Cortex of kidney (tissue), 1 donor: Measurements from ENCODE around the gene MRPL22.
"Not testable (repeated sequence)": the region's sequence is repeated elsewhere in the genome, so short reads cannot be mapped to it uniquely, and the experiment has no call there.

ENCODE experiments used
- DNase-seq: peaks from one replicate; lab custom pipeline; 2025; lab: John Stamatoyannopoulos, UW

Gene MRPL22

GRCh38 chr5:154995679-154996078 is 54.8 kb downstream of the MRPL22 start:
- DNase-seq: no peak

- DNase-seq: no peak
These were observed 56.9 kb downstream of the MRPL22 start for GRCh38 chr5:154997746-154998145.

DNA sequence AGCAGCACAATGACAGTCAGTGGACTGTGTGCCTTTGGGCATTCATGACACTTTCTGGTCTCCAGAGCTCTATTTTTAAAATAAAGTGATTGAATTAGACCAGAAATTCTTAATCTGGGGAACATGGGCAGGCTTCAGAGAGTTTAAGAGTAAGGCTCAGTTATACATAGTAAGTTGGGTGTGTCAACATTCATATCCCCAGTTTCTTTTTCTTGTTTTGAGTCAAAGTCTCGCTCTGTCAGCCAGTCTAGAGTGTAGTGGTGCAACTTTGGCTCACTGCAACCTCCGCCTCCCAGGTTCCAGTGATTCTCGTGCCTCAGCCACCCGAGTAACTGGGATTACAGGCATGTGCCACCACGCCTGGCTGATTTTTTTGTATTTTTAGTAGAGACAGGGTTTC is 59.0 kb downstream of the MRPL22 start:
- no peak for DNase-seq

GRCh38 chr5:155001523-155001922 is 60.6 kb downstream of the MRPL22 start:
- DNase-seq: no peak

DNA sequence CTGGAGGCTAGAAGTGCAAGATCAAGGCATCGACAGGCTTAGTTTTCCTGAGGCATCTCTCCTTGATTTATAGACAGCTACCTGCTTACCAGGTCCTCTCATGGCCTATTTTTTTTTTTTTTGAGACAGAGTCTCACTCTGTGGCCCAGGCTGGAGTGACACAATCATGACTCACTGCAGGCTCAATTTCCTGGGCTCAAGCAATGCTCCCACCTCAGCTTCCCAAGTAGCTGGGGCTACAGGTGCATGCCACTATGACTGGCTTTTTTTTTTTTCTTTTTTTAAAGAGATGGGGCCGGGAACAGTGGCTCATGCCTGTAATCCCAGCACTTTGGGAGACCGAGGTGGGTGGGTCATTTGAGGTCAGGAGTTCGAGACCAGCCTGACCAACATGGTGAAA is 61.8 kb downstream of the MRPL22 start:
- not testable (repeated sequence) for DNase-seq

DNA sequence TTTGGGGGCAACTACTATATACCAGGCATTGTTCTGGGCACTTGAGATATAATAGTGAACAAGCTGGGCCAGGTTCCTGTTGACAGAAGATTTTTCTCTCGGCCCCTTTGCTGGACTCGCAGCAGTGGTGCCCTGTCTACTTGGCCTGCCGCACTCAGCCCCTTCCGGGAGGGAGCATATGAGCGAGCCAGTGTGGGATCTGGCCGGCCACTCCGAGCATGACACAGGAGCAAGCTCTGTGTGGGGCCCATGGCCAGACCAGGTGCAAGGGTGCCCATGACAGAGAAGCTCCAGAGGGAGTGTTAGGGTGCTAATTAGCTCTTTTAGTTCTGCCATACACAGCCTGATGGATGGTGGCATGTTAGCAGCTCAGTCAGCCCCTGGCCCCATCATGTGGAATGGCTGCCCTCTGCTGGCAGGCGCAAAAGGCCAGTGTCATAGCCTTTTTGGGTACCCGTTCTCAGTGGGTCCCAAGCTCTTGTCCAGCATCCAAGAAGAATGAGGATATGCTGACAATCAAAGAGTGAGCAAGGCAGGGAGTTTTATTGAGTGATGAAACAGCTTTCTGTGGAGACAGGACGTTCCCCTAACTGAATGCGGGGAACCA is 63.4 kb downstream of the MRPL22 start:
- DNase-seq: no peak

DNA sequence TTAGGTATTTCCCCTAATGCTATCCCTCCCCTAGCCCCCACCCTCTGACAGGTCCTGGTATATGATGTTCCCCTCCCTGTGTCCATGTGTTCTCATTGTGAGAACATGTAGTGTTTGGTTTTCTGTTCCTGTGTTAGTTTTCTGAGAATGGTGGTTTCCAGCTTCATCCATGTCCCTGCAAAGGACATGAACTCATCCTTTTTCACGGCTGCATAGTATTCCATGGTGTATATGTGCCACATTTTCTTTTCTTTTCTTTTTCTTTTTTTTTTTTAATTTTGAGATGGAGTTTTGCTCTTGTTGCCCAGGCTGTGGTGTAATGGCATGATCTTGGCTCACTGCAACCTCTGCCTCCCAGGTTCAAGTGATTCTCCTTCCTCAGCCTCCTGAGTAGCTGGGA is 65.4 kb downstream of the MRPL22 start:
- not testable (repeated sequence) for DNase-seq

DNA sequence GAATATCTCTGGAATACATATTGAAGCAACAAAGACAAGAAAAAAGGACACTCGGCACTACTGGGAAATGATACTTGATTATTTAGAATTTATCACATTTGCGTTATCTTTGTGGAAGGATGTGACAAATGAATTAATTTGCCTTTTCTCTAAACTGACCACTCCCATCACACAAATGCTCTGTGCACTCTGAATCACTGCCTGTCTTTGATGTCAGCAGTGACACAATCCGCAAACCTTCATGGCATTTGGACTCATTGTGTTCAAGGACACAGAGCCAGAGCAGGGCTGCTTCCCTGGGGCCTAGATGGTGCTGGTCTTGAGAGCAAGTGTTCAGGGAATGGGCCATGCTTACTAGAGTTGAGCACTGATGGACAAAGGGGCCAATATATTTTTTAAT is 67.8 kb downstream of the MRPL22 start:
- no peak for DNase-seq

GRCh38 chr5:155010881-155011280 is 70.0 kb downstream of the MRPL22 start:
- DNase-seq: no peak

DNA sequence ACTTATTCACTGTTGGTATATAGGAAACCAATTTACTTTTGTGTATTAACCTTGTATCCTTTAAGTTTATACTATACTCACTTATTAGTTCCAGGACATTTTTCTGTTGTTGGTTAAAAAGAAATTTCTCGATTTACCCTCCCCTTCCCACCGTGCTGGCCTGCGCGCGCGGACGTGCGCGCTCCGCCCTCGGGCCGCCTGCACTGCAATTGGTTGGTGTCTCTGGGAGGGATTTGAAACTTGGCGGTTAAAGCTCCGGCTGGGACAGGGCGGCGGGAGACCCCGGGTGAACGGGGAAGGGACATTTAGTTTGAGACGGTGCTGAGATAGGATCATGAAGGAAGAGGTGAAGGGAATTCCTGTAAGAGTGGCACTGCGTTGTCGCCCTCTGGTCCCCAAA is 72.7 kb downstream of the MRPL22 start, which contains the start of gene KIF4B:
Gene KIF4B, plus strand, starts transcription at position 230 of the 400 bp plus-strand sequence. Its CDS starts 105 bp downstream, at position 335.
- no peak for DNase-seq

DNA sequence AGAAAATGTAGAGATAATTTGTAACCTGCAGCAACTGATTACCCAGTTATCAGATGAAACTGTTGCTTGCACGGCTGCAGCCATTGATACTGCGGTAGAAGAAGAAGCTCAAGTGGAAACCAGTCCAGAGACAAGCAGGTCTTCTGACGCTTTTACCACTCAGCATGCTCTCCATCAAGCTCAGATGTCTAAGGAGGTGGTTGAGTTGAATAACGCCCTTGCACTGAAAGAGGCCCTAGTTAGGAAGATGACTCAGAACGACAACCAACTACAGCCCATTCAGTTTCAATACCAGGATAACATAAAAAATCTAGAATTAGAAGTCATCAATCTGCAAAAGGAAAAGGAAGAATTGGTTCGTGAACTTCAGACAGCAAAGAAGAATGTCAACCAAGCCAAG is 74.4 kb downstream of the MRPL22 start:
- no peak for DNase-seq

DNA sequence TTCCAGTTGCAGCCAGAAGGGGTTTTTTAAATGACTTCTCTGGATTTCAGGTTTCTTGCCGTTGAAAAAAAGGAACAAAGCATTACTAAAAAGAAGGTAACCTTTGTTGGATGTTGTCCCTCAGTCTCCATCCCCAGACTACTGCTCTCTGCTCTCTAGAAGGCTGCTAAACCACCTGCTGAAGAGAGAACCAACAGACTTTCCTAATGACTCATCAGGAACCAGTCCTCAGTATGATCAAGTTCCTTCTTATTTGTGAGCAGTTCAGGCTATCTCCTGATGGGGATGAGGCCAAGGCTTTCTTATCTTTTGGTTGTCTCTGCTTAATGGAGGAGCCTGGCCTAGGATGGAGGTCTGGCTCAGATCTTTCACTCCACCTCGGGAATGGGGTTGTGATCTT is 76.7 kb downstream of the MRPL22 start:
- no peak for DNase-seq
